HG02588 (cell line): Measurements from ENCODE around the gene RABGGTA.
"Not testable (repeated sequence)": the region's sequence is repeated elsewhere in the genome, so short reads cannot be mapped to it uniquely, and the experiment has no call there.

Source experiments
- ATAC-seq: cut with Tn5 transposase; IDR thresholded peaks from one replicate; pipeline ENCODE4 v1.9.1; 2021; ENCODE audit warnings: mild to moderate bottlenecking, moderate library complexity; ENCODE audit not compliant: unreplicated experiment

Gene RABGGTA

DNA sequence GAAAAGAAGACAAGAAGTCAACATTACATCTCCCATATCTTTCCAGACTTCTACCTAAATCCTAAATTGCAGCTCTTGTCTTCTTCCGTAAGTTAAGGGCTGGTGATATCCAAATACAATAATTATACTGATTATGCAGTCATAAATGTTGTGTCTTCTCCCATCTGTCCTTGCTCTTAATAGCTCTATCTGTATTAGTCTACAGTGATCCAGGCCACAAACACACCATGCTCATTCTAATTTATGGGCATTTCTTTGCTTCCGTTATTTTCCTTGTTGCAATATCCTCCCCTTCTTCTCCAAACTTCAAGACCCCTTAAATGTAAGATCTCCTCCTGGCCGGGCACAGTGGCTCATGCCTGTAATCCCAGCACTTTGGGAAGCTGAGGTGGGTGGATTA is 51.9 kb downstream of the RABGGTA start:
- no peak for ATAC-seq

DNA sequence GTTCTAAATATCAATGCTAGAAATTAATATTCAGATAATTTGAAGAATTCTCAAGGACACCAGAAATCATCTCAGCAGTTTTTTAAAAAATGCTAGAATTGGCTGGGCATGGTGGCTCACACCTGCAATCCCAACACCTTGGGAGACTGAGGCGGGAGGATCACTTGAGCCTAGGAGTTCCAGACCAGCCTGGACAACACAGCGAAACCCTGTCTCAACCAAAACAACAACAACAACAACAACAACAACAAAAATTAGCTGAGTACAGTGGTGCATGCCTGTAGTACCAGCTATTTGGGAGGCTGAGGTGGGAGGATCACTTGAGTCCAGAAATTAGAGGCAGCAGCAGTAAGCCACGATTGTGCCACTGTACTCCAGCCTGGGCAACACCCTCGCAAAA is 52.3 kb downstream of the RABGGTA start:
- no peak for ATAC-seq

DNA sequence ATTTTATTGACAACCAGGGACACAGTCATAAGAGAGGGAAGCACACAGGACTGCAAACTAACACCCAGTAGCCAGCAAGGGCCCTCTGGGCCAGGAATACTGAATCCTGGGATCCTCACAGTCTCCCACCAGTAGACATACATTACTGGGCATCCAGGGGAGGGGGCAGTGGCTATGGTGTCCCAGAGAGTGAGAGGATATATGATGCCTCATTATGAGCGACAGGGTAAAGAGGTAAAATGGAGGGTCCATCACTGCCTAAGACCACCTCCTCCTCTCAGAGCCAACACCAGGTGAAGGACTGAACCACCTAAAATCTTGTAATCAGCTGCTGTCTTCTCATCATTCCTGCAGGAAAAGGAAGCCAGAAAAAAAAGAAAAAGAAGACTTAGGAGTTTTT is 54.5 kb downstream of the RABGGTA start:
- ATAC-seq = not testable (repeated sequence)

DNA sequence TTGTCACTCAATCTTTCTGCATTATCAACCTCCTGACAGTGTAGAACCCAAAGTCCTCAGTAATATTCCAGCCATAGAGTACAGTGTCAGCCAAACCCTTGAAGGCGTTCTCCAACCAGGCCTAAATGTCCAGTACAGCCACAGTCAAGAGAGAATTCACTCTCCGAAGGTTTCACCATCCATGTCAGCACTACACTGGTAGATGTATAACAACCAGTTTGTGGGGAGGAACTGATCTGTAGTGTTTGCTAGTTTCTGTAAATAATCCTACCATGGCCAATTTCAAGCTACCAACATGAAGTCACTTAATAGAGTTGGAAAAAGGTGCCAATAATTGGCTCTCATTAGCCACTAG is 55.1 kb downstream of the RABGGTA start:
- ATAC-seq = no peak
